HG03439 (cell line): ENCODE measurements around the gene CCDC40.
A peak's percentile ranks its signal among the peaks of the same experiment; 100 is the strongest.

Source experiments
- ATAC-seq: cut with Tn5 transposase; IDR thresholded peaks from one replicate; pipeline ENCODE4 v1.9.1; 2021; ENCODE audit warnings: mild to moderate bottlenecking, moderate library complexity; ENCODE audit not compliant: unreplicated experiment

CCDC40 gene

GRCh38 chr17:80130992-80131391, 94.5 kb downstream of the CCDC40 start:
- ATAC-seq = no peak

- no peak for ATAC-seq
These were observed 96.6 kb downstream of the CCDC40 start for GRCh38 chr17:80132906-80133625.

GRCh38 chr17:80133626-80133970, 97.2 kb downstream of the CCDC40 start:
- no peak for ATAC-seq

- ATAC-seq = no peak
These were observed 100.7 kb downstream of the CCDC40 start for GRCh38 chr17:80137131-80137530.

- no peak for ATAC-seq
These were observed 102.5 kb downstream of the CCDC40 start for GRCh38 chr17:80138856-80139426.

GRCh38 chr17:80141463-80142165, 105.2 kb downstream of the CCDC40 start:
- ATAC-seq = no peak

GRCh38 chr17:80142929-80143328, 106.5 kb downstream of the CCDC40 start:
- no peak for ATAC-seq

GRCh38 chr17:80145076-80146075, 108.9 kb downstream of the CCDC40 start:
- ATAC-seq = no peak

GRCh38 chr17:80146121-80147034, 109.9 kb downstream of the CCDC40 start:
- ATAC-seq = peak; percentile 23

- peak; percentile 83 for ATAC-seq
These were observed 110.8 kb downstream of the CCDC40 start, which contains the start of gene EIF4A3 for GRCh38 chr17:80147035-80147822. EIF4A3 (minus strand) TSS chr17:80147128; CDS start chr17:80146961, 167 bp downstream.
